GM12875 (cell line): Measurements from ENCODE around the gene DNM3.
A peak's percentile ranks its signal among the peaks of the same experiment; 100 is the strongest.

Experiments used
- H3K4me3 ChIP-seq: one replicate; pipeline ENCODE4 v1.5.1; 2011; ENCODE audit warnings: low read depth, low read length, control low read depth
- CTCF ChIP-seq: IDR thresholded peaks from 2 replicates; pipeline ENCODE4 v1.5.1; 2011; ENCODE audit warnings: low read depth, mild to moderate bottlenecking, control low read depth, inconsistent platforms, low read length, moderate library complexity, borderline replicate concordance; ENCODE audit not compliant: insufficient read depth

Gene DNM3

DNA sequence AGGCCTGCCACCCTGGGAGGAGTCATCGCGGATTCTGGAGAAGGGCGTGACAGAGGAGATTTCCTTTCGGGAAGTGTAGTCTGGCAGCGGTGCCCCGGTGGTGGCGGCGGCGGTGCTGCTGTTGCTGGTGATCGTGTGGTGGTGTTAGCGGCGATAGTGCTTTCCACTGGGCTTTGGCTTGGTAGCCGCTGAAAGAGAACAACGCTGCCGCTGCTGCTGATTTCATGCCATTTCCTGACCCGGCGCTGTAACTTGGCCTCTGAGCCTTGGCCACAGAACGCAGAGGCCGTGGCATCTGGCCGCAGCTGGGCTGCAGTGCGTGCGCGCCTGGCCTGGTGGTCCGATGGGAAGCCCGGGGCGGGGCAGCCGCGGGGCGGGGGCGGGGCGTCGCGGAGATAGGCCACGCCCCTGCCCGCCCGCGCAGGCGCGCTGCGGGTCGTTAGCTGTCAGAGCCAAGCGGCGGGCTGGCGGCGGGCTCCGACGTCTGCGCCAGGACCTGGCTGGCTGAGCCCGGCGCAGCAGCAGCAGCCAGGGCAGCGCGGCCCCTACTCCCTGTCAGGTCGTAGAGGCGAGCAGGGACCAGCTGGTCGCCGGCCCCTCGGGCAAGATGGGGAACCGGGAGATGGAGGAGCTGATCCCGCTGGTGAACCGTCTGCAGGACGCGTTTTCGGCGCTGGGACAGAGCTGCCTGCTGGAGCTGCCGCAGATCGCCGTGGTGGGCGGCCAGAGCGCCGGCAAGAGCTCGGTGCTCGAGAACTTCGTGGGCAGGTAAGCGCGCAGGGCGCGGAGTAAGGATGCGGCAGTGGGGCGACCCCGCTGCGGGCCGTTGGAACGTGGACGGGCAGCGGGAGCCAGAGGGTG is at the start of gene DNM3:
TSS of gene DNM3 (plus strand) at position 449 of the 861 bp plus-strand sequence. CDS start at position 608, 159 bp downstream.
- H3K4me3 ChIP-seq, result peak within 1 kb of the TSS; percentile 68
- no peak for TF ChIP-seq CTCF

- no peak overlapping the region for H3K4me3 ChIP-seq
- TF ChIP-seq CTCF, result no peak
Measured at GRCh38 chr1:171792656-171793369, 48.5 kb upstream of the DNM3 start.

DNA sequence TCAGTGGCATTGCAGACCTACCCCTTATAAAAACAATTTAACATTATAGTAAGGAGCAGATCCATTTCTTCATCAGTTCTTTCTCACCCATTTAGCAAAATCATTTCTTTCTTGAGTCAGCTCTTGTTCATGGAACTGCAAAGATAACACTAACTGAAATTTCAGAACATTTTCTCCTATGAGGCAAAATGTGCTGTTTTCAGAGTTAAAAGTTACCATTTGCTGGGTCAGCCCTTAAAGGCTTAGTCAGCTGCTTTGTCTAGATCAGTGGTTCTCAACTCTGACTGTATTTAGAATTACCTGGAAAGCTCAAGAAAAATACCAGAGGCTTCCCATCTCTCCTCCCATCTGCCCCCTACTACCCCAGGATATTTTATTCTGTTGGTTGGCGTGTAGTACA is 47.7 kb upstream of the DNM3 start:
- TF ChIP-seq CTCF, result no peak
- no peak overlapping the region for H3K4me3 ChIP-seq

DNA sequence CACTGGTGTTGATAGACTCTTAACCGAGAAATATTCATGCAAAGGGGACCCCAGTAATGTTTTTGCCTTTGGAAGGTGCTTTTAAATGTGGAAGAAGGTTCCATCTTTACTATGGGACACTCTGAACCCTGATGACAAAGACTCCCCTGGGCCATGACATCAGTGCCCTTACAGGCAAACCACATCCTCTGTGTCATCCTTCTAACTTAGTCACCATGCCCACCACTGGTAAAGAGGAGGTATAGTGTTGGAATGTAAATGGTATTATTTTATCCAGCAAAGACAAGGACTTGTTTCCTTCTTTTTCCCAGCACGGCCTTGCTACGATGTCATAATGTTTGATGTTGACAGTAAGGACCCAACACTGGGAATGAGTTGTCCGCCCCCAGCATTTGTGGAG is 47.2 kb upstream of the DNM3 start:
- no peak overlapping the region for H3K4me3 ChIP-seq
- no peak for TF ChIP-seq CTCF

DNA sequence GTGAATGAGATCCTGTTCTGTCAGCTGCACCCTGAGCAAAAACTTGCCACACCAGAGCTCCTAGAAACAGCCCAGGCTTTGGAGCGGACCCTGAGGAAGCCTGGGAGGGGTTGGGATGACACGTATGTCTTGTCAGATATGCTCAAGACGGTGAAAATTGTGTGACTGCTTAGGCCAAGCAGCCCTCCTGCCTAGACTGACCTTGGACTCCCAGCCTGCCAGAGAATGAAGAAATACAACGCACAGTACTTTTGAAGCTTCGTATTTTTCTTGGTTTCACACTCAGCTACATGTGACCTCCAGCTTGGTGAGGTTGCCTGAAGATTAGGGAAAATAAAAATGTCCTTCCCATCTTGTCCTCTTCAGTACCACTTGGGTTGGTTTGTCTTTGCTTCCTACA is 44.7 kb upstream of the DNM3 start:
- TF ChIP-seq CTCF, result no peak
- H3K4me3 ChIP-seq, result no peak overlapping the region

- H3K4me3 ChIP-seq, result no peak overlapping the region
- no peak for TF ChIP-seq CTCF
Measured at GRCh38 chr1:171798311-171798710, 43.0 kb upstream of the DNM3 start.

DNA sequence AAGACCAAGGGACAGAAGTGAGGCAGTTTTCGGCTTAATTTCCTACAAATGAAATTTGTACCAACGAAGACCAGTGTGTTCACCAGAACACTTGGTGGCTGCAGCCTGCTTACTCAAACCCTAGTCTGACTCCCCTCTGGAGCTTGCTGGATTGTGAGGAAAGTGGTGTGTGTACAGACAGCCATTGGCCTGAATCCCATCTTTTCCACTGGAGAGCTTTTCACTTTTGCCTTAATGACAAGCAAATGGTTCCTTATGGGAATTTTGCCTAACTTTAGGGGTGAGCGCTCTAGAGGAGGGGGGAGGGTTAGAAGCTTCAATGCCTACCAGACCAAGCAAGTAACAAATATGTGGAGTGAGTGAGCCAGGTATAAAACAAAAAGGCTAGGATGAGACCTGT is 42.5 kb upstream of the DNM3 start:
- no peak overlapping the region for H3K4me3 ChIP-seq
- no peak for TF ChIP-seq CTCF
